Right atrium auricular region (tissue), 2 donors: ENCODE measurements around the gene CACNA2D1. TPM values are rescaled to one million over a fixed set of nuclear protein-coding genes. Genes with fewer than 3 reads are reported as not detected.

ENCODE experiments used
- DNase-seq: peaks from one replicate; pipeline ENCODE4 v3.0.0-alpha.2; 2019; ENCODE audit warnings: low spot score
- H3K27ac ChIP-seq, 2 donors: fragments of 200-600 bp; sonication (generic); 1 replicate in 1 of 2; 2 replicates in 1 of 2; pipeline ENCODE4 v1.5.1; 2016 to 2019
- H3K27me3 ChIP-seq, 2 donors: fragments of 200-600 bp; sonication (generic); one replicate each; pipeline versions ENCODE4 v1.5.1 to v1.6.0; 2017 to 2019
- H3K36me3 ChIP-seq: fragments of 200-600 bp; sonication (generic); one replicate; pipeline ENCODE4 v1.5.1; 2016
- H3K4me1 ChIP-seq, 2 donors: fragments of 200-600 bp; sonication (generic); one replicate each; pipeline versions ENCODE4 v1.5.1 to v1.6.0; 2017 to 2019
- H3K4me3 ChIP-seq, 2 donors: fragments of 200-600 bp; sonication (generic); 1 replicate in 1 of 2; 2 replicates in 1 of 2; pipeline ENCODE4 v1.5.1; 2017 to 2019; ENCODE audit warnings: mild to moderate bottlenecking in 1 of 2, moderate library complexity in 1 of 2
- H3K9me3 ChIP-seq, 2 donors: fragments of 200-600 bp; sonication (generic); one replicate each; pipeline ENCODE4 v1.5.1; 2019
- total RNA-seq, 2 donors: library from RNA; depleted of rRNA; stranded (reverse); fragments of >200 nt; gene quantifications; one replicate each; pipeline ENCODE4 v1.1.0, GENCODE V29; 2016
- TF ChIP-seq, protein P1 (sequence below), 2 donors: fragments of 200-600 bp; sonication (generic); IDR thresholded peaks; one replicate each; pipeline ENCODE4 v1.5.1; 2019; ENCODE audit warnings: antibody characterized with exemption in 2 of 2

Gene CACNA2D1
- total RNA-seq, 2 donors from 2014 or later, result 31.5 to 54.5 TPM

DNA sequence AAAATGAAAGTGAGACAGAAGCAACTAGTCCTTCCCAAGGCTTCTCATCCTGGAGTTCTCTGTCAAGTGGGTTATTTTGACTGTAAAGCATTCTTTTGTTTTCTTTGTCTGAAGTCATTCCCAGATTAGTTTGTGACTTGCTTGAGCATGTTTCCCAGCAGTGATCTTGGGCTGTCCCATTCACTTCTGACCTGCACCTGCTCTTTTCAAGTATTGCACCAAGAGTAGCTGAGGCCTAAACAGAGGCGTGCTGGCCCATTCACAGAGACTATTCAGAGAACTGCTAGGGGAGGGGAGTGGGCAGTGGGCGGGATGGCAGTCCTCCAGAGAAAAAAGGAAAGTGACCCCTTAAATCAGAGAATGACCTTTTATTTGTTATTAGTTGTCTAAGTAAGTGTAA lies 61.3 kb downstream of the CACNA2D1 start:
- Histone ChIP-seq H3K4me1 (no peaks in the 10 kb centered on the region), H3K36me3 (no peaks in the 10 kb centered on the region), H3K27me3 (no peaks in the 10 kb centered on the region), H3K4me3 (no peak overlapping the region), H3K9me3 (no peaks in the 10 kb centered on the region), H3K27ac (no peak overlapping the region)
- no peak for DNase-seq
- TF ChIP-seq, protein P1, sequence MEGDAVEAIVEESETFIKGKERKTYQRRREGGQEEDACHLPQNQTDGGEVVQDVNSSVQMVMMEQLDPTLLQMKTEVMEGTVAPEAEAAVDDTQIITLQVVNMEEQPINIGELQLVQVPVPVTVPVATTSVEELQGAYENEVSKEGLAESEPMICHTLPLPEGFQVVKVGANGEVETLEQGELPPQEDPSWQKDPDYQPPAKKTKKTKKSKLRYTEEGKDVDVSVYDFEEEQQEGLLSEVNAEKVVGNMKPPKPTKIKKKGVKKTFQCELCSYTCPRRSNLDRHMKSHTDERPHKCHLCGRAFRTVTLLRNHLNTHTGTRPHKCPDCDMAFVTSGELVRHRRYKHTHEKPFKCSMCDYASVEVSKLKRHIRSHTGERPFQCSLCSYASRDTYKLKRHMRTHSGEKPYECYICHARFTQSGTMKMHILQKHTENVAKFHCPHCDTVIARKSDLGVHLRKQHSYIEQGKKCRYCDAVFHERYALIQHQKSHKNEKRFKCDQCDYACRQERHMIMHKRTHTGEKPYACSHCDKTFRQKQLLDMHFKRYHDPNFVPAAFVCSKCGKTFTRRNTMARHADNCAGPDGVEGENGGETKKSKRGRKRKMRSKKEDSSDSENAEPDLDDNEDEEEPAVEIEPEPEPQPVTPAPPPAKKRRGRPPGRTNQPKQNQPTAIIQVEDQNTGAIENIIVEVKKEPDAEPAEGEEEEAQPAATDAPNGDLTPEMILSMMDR (IDR thresholded peaks at IDR 0.05), result no peak

DNA sequence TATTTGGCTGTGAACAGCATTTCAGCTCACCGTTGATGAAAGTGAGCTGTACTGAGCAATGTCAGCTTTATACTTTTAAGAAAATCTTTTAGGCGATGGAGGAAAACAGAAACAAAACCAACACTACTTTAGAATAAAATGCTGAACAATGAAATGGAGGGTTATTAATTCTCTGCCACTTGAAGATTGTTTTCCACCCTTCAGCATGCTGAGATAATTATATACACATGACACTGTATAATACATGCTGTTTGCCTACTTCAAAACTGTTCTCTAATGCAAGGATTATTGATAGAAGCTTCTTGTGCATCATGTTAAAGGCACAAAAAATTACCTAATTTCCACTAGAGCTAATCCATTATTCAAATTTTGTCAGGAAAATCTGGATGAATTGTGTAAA lies 66.8 kb downstream of the CACNA2D1 start:
- Histone ChIP-seq H3K36me3 (no peaks in the 10 kb centered on the region), H3K27me3 (no peaks in the 10 kb centered on the region), H3K27ac (no peak overlapping the region), H3K4me1 (no peaks in the 10 kb centered on the region), H3K9me3 (no peaks in the 10 kb centered on the region), H3K4me3 (no peak overlapping the region)
- TF ChIP-seq, protein P1 (IDR thresholded peaks at IDR 0.05), result no peak
- DNase-seq, result no peak

DNA sequence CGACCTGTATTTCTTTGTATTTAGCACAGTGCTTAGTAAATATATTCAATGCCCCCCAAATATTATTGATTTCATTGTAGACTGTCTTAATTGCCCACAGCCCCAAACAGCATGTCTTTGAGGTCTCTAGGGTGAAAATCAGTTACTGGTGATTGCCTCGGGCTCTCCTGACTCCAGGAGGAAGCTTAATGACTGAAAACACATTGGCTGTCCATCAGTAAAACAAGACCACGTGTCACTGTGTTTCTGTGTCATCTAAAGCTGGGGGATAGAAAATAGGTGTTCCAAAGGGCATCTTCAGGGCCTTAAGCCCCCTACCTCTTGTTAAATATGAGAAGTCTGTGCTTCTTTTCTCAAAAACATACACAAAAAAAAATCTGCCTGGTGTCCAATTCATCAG lies 67.9 kb downstream of the CACNA2D1 start:
- no peak overlapping the region for H3K27ac ChIP-seq
- no peak for DNase-seq

DNA sequence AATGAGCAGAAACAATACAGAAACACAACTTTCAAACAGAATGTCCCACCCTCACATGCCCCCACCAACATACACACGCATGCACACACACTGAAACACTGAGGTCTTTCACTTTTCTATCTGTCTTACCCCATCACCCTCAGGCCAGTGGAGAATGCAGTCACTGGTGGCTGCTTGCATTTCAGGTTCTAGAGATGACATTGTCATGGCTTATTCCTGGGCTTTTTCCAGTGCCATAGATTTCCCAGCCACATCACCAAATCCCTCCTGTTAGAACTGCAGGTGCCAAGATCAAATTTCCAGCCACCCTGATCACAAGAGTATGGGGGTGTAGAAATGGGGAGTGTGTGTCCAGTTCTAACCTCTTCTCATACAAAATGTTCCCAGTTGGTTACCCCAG lies 68.4 kb downstream of the CACNA2D1 start:
- no peak overlapping the region for H3K4me3 ChIP-seq
- no peak overlapping the region for H3K27ac ChIP-seq

More for the DNA sequence above, 67.9 kb downstream of the CACNA2D1 start:
- H3K4me3 ChIP-seq, result no peak overlapping the region
- H3K4me1 ChIP-seq, result no peaks in the 10 kb centered on the region
- H3K36me3 ChIP-seq, result no peaks in the 10 kb centered on the region
- TF ChIP-seq, protein P1 (IDR thresholded peaks at IDR 0.05), result no peak
- H3K27me3 ChIP-seq, result no peaks in the 10 kb centered on the region
- H3K9me3 ChIP-seq, result no peaks in the 10 kb centered on the region

DNA sequence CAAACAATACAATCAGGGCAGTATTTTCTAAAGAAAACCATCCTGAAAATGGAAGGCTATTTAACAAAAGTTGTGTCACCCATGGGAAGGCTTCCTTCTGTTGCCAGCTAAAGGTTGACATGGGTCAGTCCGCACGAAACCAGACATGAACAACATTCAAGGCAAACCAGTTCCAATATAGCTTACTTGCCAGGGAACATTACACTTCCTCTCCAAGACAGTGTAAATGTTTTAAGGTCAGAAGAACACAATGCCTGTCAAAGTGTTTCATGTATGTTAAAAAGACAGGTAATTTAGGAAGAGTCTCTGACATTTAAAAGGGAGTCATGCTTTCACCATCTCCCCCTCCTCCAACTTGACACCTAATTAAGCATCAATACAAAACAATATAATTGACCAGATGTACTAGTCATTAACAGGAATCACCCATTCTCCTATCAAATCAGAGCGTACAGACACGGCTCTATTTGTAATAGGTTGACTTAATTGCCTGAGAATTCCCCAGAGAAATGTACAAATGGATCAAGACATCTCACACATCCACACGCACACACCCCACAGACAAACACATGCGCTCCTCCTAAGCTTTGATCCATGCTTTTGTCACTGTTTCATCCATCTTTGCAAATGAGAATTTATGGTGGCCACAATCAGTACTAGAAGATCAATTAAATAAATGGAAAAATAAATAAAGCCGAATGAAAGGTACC lies 69.5 kb downstream of the CACNA2D1 start:
- H3K9me3 ChIP-seq, result no peaks in the 10 kb centered on the region
- no peaks in the 10 kb centered on the region for H3K27me3 ChIP-seq
- TF ChIP-seq, protein P1 (IDR thresholded peaks at IDR 0.05), result no peak
- no peaks in the 10 kb centered on the region for H3K36me3 ChIP-seq
- no peaks in the 10 kb centered on the region for H3K4me1 ChIP-seq
- no peak for DNase-seq
- no peak overlapping the region for H3K27ac ChIP-seq
- no peak overlapping the region for H3K4me3 ChIP-seq

More for the DNA sequence above, 68.4 kb downstream of the CACNA2D1 start:
- DNase-seq, result no peak
- H3K36me3 ChIP-seq, result no peaks in the 10 kb centered on the region
- H3K27me3 ChIP-seq, result no peaks in the 10 kb centered on the region
- H3K9me3 ChIP-seq, result no peaks in the 10 kb centered on the region
- TF ChIP-seq, protein P1 (IDR thresholded peaks at IDR 0.05), result no peak
- H3K4me1 ChIP-seq, result no peaks in the 10 kb centered on the region

DNA sequence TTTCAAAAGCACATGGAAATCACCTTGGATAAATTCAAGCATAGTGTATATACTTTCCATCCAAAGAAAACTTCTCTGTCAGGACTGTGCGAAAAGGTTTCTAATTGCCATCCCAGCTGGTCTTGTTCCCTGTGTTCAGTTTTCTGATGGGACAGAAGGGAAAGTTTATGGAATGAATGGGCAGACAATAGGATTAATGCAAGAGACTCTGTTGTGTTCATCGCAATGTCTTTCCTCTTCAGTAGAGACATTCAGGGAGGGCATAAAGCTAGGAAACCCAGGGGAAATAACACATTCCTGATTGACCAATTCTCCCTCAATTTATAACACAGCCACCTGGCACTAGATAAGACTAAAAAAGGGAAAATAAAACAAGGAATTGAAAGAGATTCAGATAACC lies 78.9 kb downstream of the CACNA2D1 start:
- Histone ChIP-seq H3K4me1 (no peaks in the 10 kb centered on the region), H3K36me3 (no peaks in the 10 kb centered on the region), H3K9me3 (no peaks in the 10 kb centered on the region), H3K27me3 (no peaks in the 10 kb centered on the region), H3K4me3 (no peak overlapping the region), H3K27ac (no peak overlapping the region)
- TF ChIP-seq, protein P1 (IDR thresholded peaks at IDR 0.05), result no peak
- no peak for DNase-seq
